HK-2 (cell line): ENCODE measurements around the gene ARHGEF17.

Experiments
- DNase-seq: peaks from one replicate; pipeline ENCODE4 v3.0.0-alpha.2; 2018; ENCODE audit not compliant: unreplicated experiment

The ARHGEF17 gene

GRCh38 chr11:73406131-73406530 lies 98.1 kb downstream of the ARHGEF17 start:
- no peak for DNase-seq

- DNase-seq = no peak
Observed at GRCh38 chr11:73406619-73407018, 98.5 kb downstream of the ARHGEF17 start.

GRCh38 chr11:73409431-73409830 lies 101.4 kb downstream of the ARHGEF17 start:
- no peak for DNase-seq

- DNase-seq = no peak
Observed at GRCh38 chr11:73410627-73411026, 102.6 kb downstream of the ARHGEF17 start.

- no peak for DNase-seq
Observed at GRCh38 chr11:73411031-73411430, 103.0 kb downstream of the ARHGEF17 start.

- DNase-seq = no peak
Observed at GRCh38 chr11:73412308-73412707, 104.2 kb downstream of the ARHGEF17 start.

- DNase-seq = no peak
Observed at GRCh38 chr11:73413256-73413655, 105.2 kb downstream of the ARHGEF17 start.

- DNase-seq = no peak
Observed at GRCh38 chr11:73414977-73415651, 107.0 kb downstream of the ARHGEF17 start.

GRCh38 chr11:73415854-73416615 lies 108.0 kb downstream of the ARHGEF17 start:
- DNase-seq = no peak

GRCh38 chr11:73416786-73417185 lies 108.7 kb downstream of the ARHGEF17 start:
- DNase-seq = no peak
